ENCODE results near the gene ZNF143.

DNA sequence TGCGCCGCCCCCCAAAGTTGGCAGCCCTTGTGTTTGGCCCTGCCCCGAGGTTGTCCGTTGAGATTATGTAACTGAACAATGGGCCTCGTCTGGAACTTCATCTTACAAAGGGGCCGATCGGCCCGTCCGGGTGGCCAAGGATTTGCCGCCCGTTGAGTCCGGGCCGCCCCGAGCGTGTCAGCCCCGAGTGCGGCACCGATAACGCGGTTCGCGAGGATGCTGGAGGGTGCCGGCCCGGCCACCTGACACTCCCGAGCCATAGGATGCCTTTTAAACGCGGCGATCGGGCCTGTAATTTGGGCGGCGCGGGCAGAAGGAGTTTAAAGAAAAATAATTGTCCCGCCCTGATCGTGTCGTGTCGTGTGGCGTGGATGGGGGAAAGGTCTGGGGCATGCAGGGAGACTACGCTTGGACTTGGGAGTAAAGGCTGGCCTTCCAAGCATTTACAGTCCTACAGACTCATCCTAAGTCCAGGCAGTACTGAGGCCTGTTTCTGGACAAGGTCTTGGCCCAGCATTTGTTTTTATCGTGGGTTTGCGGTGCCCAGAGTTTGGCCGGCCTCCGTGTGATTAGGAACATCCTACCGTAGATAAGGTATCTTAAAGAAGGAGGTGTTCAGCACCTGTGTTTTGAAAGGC, 113.9 kb downstream of the ZNF143 start:
- TF ChIP-seq, protein P1, sequence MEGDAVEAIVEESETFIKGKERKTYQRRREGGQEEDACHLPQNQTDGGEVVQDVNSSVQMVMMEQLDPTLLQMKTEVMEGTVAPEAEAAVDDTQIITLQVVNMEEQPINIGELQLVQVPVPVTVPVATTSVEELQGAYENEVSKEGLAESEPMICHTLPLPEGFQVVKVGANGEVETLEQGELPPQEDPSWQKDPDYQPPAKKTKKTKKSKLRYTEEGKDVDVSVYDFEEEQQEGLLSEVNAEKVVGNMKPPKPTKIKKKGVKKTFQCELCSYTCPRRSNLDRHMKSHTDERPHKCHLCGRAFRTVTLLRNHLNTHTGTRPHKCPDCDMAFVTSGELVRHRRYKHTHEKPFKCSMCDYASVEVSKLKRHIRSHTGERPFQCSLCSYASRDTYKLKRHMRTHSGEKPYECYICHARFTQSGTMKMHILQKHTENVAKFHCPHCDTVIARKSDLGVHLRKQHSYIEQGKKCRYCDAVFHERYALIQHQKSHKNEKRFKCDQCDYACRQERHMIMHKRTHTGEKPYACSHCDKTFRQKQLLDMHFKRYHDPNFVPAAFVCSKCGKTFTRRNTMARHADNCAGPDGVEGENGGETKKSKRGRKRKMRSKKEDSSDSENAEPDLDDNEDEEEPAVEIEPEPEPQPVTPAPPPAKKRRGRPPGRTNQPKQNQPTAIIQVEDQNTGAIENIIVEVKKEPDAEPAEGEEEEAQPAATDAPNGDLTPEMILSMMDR (conservative IDR thresholded peaks at IDR 0.05; ENCODE audit: low read length), result no peak
- no peak for TF ChIP-seq EZH2phosphoT487 (IDR thresholded peaks at IDR 0.05; ENCODE audit: borderline replicate concordance)
